Activated CD4-positive, CD25-positive, alpha-beta regulatory T cell treated with anti-CD3 and anti-CD28 coated beads, Interleukin-2, amount 50 U/mL, for 24 hours (primary cell): ENCODE data around the gene NACA2.
"Not testable (repeated sequence)": the region's sequence is repeated elsewhere in the genome, so short reads cannot be mapped to it uniquely, and the experiment has no call there.

Source experiments
- ATAC-seq, 2 donors: fragments of 150-1000 bp; cut with Tn5 transposase; one replicate each; pipeline ENCODE4 v1.10.0; 2021; ENCODE audit warnings: mild to moderate bottlenecking in 1 of 2, moderate library complexity in 1 of 2

Gene NACA2

DNA sequence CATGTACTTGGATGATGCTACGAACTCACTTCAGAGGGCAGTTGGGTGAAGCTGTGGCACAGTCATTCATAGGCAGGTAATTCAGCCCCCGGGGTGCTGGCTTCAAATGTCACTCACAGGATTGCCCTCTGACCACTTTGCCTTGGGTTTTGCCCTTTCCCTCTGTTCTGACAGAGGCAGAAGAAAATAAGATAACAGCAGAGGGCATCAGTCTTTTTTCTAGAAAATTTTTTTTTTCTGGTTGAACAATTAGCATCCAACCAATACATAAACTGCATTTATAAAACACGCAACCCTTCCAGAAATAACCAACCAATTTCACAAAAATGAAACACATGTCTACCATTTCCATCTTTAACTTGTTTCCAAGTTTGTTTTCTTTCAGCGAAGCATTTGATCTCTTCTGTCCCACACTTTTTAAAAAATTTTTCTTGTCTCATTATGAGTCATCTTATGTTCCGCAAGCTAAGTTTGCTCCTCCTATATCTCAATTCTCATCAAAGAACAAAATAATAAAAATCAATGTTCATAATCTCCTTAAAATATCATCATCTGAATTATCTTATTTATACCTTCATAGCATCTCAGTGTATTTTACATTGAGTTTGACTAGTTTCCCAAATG lies 15.6 kb downstream of the NACA2 start:
- ATAC-seq, result no peak

DNA sequence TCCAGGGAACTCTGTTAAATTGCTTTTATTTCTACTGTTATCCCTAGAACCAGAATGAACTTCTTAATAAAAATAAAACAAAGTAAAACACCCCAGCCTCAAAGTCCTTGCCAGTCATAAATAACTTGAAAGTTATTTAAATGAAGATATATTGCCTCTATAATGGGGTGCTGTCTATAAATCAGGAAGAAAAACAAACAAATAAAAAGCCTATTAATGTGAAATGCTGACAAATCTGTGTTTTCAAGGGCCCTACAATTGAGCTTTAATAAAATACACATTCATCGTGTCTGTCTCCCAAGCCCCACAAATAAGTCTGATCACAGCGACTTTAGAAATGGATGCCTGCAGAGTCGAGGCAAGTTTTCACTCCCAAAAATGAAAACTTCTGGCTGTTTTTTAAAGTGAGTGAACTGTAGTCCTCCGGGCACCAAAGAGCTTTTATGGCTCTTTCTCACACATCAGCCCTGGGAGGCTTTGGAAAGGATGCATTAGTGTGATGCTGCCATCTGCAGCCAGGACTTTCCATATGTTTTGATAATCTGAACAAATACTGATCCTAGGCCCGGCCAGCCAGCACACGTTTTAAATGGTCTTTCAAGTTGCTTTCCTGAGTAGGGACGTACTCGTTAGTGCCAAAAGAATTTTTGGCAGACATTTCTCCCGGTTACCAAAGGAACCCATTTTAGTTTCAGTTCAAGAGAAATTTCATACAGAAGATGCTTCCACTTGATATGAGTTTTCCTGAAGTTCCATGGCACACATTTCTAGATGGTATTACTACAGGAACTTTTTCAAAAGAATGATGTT lies 16.3 kb downstream of the NACA2 start:
- ATAC-seq, result no peak

DNA sequence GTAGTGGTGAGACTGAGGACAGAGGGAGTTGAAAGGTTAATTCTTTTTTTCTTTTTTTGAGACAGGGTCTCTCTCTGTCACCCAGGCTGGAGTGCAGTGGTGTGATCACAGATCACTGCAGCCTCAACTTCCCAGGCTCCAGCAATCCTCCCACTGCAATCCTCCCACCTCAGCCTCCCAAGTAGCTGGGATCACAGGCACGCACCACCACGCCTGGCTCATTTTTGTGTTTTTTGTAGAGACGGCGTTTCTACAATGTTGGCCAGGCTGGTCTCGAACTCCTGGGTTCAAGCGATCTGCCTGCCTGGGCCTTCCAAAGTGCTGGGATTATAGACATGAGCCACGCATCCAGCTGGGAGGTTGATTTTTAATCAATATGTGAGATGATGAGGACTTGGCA lies 18.5 kb downstream of the NACA2 start:
- ATAC-seq, result not testable (repeated sequence)

- no peak for ATAC-seq
Observed at GRCh38 chr17:61571624-61572023, 19.4 kb downstream of the NACA2 start.

GRCh38 chr17:61570118-61570517 lies 20.9 kb downstream of the NACA2 start:
- ATAC-seq, result no peak

GRCh38 chr17:61569525-61569924 lies 21.5 kb downstream of the NACA2 start:
- not testable (repeated sequence) for ATAC-seq

GRCh38 chr17:61568219-61569072 lies 22.6 kb downstream of the NACA2 start:
- no peak for ATAC-seq

DNA sequence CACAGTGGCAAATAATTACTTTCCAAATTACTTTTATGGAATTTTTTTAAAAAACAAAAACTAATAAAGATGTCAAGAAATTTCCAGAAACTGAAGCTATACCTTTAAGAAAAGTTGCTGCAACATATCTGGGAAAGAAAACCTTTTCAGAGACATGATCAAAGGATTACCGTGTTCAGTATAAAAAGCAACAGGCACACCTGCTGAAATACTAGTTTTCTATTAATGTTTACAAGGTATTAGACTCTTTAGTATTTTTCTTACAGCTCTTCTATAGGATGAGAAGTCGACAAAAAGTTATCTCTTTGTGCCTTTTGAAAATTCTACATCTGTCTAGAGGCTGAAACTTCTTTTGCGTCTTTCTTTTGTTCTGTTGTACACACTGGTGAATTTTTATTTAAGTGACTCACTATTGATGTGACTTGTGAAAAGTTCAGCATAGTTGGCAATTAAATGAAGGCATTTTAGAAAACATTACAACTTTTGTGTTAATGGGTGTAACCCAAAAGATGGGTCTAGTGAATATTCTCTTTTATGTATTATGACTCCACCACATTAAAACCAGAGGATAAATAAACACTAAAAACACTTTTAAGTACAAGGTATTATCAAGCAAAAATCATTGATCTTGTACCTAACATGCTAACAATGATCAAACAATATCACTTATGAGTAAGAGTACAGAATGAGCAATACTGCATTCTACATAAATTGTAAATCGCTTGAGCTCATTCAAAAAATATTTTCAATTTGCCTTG lies 23.8 kb downstream of the NACA2 start:
- no peak for ATAC-seq

DNA sequence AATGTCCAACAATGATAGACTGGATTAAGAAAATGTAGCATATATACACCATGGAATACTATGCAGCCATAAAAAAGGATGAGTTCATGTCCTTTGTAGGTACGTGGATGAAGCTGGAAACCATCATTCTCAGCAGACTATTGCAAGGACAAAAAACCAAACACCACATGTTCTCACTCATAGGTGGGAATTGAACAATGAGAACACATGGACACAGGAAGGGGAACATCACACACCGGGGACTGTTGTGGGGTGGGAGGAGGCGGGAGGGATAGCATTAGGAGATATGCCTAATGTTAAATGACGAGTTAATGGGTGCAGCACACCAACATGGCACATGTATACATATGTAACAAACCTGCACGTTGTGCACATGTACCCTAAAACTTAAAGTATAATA lies 24.6 kb downstream of the NACA2 start:
- not testable (repeated sequence) for ATAC-seq

GRCh38 chr17:61565850-61566249 lies 25.2 kb downstream of the NACA2 start:
- ATAC-seq, result not testable (repeated sequence)

GRCh38 chr17:61565213-61565612 lies 25.8 kb downstream of the NACA2 start:
- no peak for ATAC-seq

DNA sequence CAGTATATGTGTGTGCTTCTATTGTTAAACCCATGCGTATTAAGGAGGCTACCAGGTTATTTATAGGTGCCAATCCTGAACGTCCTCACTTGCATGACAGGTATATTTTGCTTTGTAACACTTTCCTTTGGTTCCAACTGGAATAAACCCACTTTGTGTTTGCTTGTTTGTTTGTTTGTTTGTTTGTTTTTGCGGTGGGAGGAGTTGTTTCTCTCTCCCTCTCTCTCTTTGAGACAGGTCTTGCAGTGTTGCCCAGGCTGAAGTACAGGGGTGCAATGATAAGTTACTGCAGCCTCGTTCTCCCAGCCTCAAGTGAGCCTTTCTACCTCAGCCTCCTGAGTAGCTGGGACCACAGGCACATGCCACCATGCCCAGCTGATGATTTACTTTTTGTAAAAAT lies 28.7 kb downstream of the NACA2 start:
- ATAC-seq, result no peak

GRCh38 chr17:61561354-61561753 lies 29.7 kb downstream of the NACA2 start:
- no peak for ATAC-seq

DNA sequence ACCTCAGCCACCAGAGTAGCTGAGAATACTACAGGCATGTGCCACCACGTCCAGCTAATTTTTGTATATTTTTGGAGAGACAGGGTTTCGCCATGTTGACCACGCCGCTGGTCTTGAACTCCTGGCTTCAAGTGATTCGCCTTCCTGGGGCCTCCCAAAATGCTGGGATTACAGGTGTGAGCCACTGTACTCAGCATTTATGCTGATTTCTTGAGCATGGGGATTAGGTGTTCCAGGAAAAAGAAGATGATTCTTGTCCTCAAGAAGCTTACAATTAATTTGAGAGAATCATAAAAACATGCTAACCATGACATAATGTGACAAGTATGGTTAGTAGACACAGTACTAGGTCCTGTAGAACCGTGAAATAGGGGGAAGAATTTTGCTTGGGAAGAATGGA lies 30.9 kb downstream of the NACA2 start:
- ATAC-seq, result no peak

DNA sequence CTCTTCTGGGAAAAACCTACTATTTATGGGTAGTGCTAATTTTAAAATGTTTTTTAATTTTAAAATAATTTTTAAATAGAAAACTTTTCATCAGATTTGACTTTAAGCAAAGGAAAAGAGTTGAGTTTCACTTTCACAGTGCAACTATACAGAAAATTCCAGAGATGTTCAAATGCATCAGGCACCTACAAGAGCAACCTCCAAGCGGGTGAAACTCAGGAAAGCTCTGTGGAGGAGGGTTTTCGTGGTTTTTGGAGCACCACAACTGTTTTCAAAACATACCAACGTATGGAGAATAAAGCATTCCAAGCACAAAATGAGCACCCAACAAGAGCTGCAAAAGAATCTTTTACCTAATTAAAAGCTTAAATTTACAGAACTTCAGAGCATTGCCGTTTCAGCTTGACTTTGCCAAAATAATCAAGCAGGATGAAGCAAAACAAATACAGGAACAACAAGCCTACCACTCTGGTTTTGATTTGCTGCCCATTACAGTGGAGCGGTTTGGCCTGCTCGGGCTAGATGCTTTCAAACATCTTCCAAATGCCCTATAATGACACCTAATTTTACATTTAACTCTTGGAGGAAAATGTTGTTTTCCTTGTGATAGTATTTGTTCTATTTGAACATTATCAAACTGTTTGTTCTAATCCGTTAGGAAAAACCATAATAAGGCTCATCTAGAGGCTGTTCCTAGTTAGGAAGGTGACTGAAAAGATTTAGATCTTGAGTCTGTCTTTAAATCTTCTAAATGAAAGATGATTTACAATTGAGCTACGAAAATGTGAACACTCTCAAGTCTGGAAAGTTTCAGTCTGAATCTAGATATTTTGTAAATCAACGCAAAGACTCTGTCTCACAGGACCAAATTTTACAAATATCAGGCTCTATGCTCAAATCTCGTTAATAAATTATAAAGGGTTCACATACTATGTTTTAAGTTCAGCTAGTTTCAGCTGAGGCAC lies 34.5 kb downstream of the NACA2 start:
- ATAC-seq, result no peak

GRCh38 chr17:61555127-61555566 lies 35.9 kb downstream of the NACA2 start:
- ATAC-seq, result no peak

GRCh38 chr17:61554209-61554608 lies 36.8 kb downstream of the NACA2 start:
- no peak for ATAC-seq

- not testable (repeated sequence) for ATAC-seq
Observed at GRCh38 chr17:61552560-61552959, 38.5 kb downstream of the NACA2 start.

- no peak for ATAC-seq
Observed at GRCh38 chr17:61551255-61551742, 39.7 kb downstream of the NACA2 start.

GRCh38 chr17:61547113-61547512 lies 43.9 kb downstream of the NACA2 start:
- ATAC-seq, result no peak

GRCh38 chr17:61545335-61545938 lies 45.6 kb downstream of the NACA2 start:
- ATAC-seq, result no peak
